Hematopoietic multipotent progenitor cell (in vitro differentiated cells): ENCODE results near the gene SLC6A12. TPM values are rescaled to one million over a fixed set of nuclear protein-coding genes. Genes with fewer than 3 reads are reported as not detected.
"Not testable (repeated sequence)": the region's sequence is repeated elsewhere in the genome, so short reads cannot be mapped to it uniquely, and the experiment has no call there.

Experiments used
- DNase-seq, 3 donors: peaks; one replicate each; pipeline ENCODE4 v3.0.0-alpha.2; 2011 to 2015; ENCODE audit warnings: low read depth in 2 of 3, low spot score in 2 of 3
- total RNA-seq: library from RNA; depleted of rRNA; stranded (reverse); fragments of >200 nt; gene quantifications from one replicate; pipeline ENCODE4 v1.2.3, GENCODE V29; 2012

SLC6A12 gene
- total RNA-seq, 1 donor, result not detected

- DNase-seq, result not testable (repeated sequence)
Observed at GRCh38 chr12:235967-236366, 22.0 kb upstream of the SLC6A12 start.

GRCh38 chr12:234891-235415 is 21.0 kb upstream of the SLC6A12 start:
- DNase-seq, result no peak

- DNase-seq, result no peak
Observed at GRCh38 chr12:234019-234418, 20.1 kb upstream of the SLC6A12 start.

GRCh38 chr12:233615-233968 is 19.6 kb upstream of the SLC6A12 start:
- no peak for DNase-seq

- DNase-seq, result no peak
Observed at GRCh38 chr12:232731-233614, 19.0 kb upstream of the SLC6A12 start.

GRCh38 chr12:230925-231671 is 17.1 kb upstream of the SLC6A12 start:
- no peak for DNase-seq

- DNase-seq, result no peak
Observed at GRCh38 chr12:229441-230191, 15.7 kb upstream of the SLC6A12 start.

- no peak for DNase-seq
Observed at GRCh38 chr12:228846-229200, 14.9 kb upstream of the SLC6A12 start.

GRCh38 chr12:227923-228845 is 14.2 kb upstream of the SLC6A12 start:
- DNase-seq, result no peak

GRCh38 chr12:227286-227915 is 13.4 kb upstream of the SLC6A12 start:
- DNase-seq, result no peak

- no peak for DNase-seq
Observed at GRCh38 chr12:226401-226800, 12.4 kb upstream of the SLC6A12 start.

GRCh38 chr12:225012-225411 is 11.1 kb upstream of the SLC6A12 start:
- DNase-seq, result no peak

- no peak for DNase-seq
Observed at GRCh38 chr12:224330-224729, 10.4 kb upstream of the SLC6A12 start.

- no peak for DNase-seq
Observed at GRCh38 chr12:223841-224240, 9.9 kb upstream of the SLC6A12 start.

- DNase-seq, result no peak
Observed at GRCh38 chr12:221736-222135, 7.8 kb upstream of the SLC6A12 start.

- no peak for DNase-seq
Observed at GRCh38 chr12:220946-221550, 7.1 kb upstream of the SLC6A12 start.

GRCh38 chr12:220491-220890 is 6.5 kb upstream of the SLC6A12 start:
- no peak for DNase-seq

GRCh38 chr12:219891-220352 is 6.0 kb upstream of the SLC6A12 start:
- peak in 2 of 3 donors; percentile 88 to 90 for DNase-seq
